CD8-positive, alpha-beta memory T cell (primary cell): ENCODE results near the gene DNAH2. TPM values are rescaled to one million over a fixed set of nuclear protein-coding genes. Genes with fewer than 3 reads are reported as not detected.

Experiments used
- CTCF ChIA-PET: fragments of 350-600 bp; sonication (Branson Sonifier 250); formaldehyde crosslinking; loops from one replicate; lab custom pipeline; 2021; ENCODE audit warnings: antibody characterized with exemption; lab: Charles Lee
- POLR2A ChIA-PET: fragments of 350-600 bp; sonication (Branson Sonifier 250); formaldehyde crosslinking; loops from one replicate; lab custom pipeline; 2021; ENCODE audit warnings: antibody characterized with exemption; lab: Charles Lee
- DNase-seq, 5 donors: peaks; one replicate each; pipeline versions ENCODE4 v3.0.0 to v3.0.0-alpha.2; 2020 to 2022; ENCODE audit warnings: mixed read lengths in 1 of 5
- H3K27ac ChIP-seq: one replicate; pipeline ENCODE4 v1.7.0; 2013; ENCODE audit warnings: low read depth, mild to moderate bottlenecking, low read length, moderate library complexity
- H3K27me3 ChIP-seq: 2 replicates; pipeline ENCODE4 v1.7.0; 2013; ENCODE audit warnings: low read length, mild to moderate bottlenecking; ENCODE audit not compliant: insufficient read depth, poor library complexity, severe bottlenecking
- H3K36me3 ChIP-seq: 2 replicates; pipeline ENCODE4 v1.7.0; 2013; ENCODE audit warnings: mild to moderate bottlenecking, low read length, moderate library complexity; ENCODE audit not compliant: insufficient read depth
- H3K4me1 ChIP-seq: 2 replicates; pipeline ENCODE4 v1.7.0; 2013; ENCODE audit warnings: mild to moderate bottlenecking, low read length, moderate library complexity; ENCODE audit not compliant: insufficient read depth
- H3K4me3 ChIP-seq: 2 replicates; pipeline ENCODE4 v1.7.0; 2013; ENCODE audit warnings: mild to moderate bottlenecking, low read length
- H3K9me3 ChIP-seq: 2 replicates; pipeline ENCODE4 v1.7.0; 2013; ENCODE audit warnings: mild to moderate bottlenecking, low read length
- H3K27ac Mint-ChIP-seq, 8 donors: one replicate each; pipeline ENCODE4 v1.8.0; 2020 to 2021; ENCODE audit warnings: mixed read lengths in 8 of 8, mild to moderate bottlenecking in 6 of 8, inconsistent platforms in 3 of 8, moderate library complexity in 3 of 8
- H3K27me3 Mint-ChIP-seq, 2 donors: one replicate each; pipeline ENCODE4 v1.8.0; 2020 to 2021; ENCODE audit warnings: mixed read lengths in 2 of 2, mild to moderate bottlenecking in 1 of 2, moderate library complexity in 1 of 2
- H3K36me3 Mint-ChIP-seq, 3 donors: one replicate each; pipeline ENCODE4 v1.8.0; 2020 to 2021; ENCODE audit warnings: mixed read lengths in 3 of 3, inconsistent platforms in 1 of 3, mild to moderate bottlenecking in 1 of 3
- H3K4me1 Mint-ChIP-seq, 3 donors: one replicate each; pipeline ENCODE4 v1.8.0; 2020 to 2021; ENCODE audit warnings: mixed read lengths in 3 of 3, inconsistent platforms in 1 of 3, mild to moderate bottlenecking in 1 of 3
- H3K4me3 Mint-ChIP-seq, 7 donors: one replicate each; pipeline ENCODE4 v1.8.0; 2020 to 2021; ENCODE audit warnings: mixed read lengths in 7 of 7, mild to moderate bottlenecking in 6 of 7, moderate library complexity in 4 of 7, inconsistent platforms in 2 of 7
- H3K9me3 Mint-ChIP-seq, 5 donors: one replicate each; pipeline ENCODE4 v1.8.0; 2020 to 2022; ENCODE audit warnings: mixed read lengths in 5 of 5, mild to moderate bottlenecking in 3 of 5, moderate library complexity in 2 of 5, inconsistent platforms in 1 of 5
- polyA plus RNA-seq: library from polyadenylated mRNA; unstranded; fragments of 300-500 nt; fragmentation: Illumina TruSeq; gene quantifications from one replicate; pipeline ENCODE4 v1.2.3, GENCODE V29; 2021
- total RNA-seq, 2 experiments: library from RNA; stranded (reverse); gene quantifications; one replicate each; pipeline ENCODE4 v1.2.3, GENCODE V29; 2021

Gene DNAH2
- total and polyA plus RNA-seq, 3 experiments from 2014 or later = not detected

DNA sequence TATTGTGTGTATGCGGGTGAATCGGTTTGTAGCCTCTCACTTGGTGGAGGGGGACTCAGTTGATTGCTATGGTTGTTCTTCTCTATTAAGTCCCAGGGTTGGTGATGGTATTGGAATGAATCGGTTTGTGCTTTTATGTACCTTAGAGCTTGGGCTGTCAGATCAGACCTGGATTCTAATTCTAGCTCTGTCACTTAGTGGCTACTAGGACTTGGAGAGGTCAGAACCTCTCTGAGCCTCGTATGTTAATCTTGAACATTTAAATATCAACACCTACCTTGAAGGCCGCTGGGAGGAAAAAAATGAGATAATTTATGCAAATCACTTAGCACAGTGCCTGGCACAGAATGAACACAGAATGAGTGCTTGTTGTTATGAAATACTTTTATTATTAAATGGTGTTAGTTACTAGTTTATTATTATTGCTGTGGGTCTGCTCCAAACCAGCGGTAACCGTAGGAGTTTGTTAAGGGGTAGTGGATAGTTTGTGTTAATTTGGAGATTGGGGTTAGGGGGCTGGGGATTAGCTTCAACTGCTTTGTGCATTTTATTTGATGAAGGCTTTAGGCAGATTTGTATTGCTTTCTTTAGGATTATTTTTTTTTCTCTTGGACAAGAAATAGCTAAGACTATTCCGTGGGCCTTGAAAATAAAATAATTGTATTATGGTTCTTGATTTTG, 120.0 kb downstream of the DNAH2 start:
- CTCF ChIA-PET = interaction anchor here (1.3 to 7.1 kb wide), 2 partner anchors 13 to 154 kb away, joined by 3 to 69 read pairs; no protein-coding TSS in a partner anchor
- peak overlapping the region; percentile 97 to 100 (median 99) for H3K27ac Mint-ChIP-seq
- POLR2A ChIA-PET = interaction anchor here (0.6 to 5.2 kb wide), 6 partner anchors 6 to 606 kb away, joined by 3 to 46 read pairs (median 6); partner anchors contain the start of genes CYB5D1, NAA38, RNF227 and TMEM88
- peak overlapping the region; percentile 98 for H3K27ac ChIP-seq
- peaks cover 0 to 9% (median 0%) of the 10 kb centered on the region in 5 donors for H3K9me3 Mint-ChIP-seq
- H3K4me1 ChIP-seq = peaks cover 56% of the 10 kb centered on the region
- H3K36me3 Mint-ChIP-seq = peaks cover 0 to 40% (median 0%) of the 10 kb centered on the region in 3 donors
- no peaks in the 10 kb centered on the region for H3K27me3 ChIP-seq
- peaks cover 0 to 15% of the 10 kb centered on the region in 2 donors for H3K27me3 Mint-ChIP-seq
- H3K4me1 Mint-ChIP-seq = peaks cover 63 to 74% (median 69%) of the 10 kb centered on the region in 3 donors
- no peaks in the 10 kb centered on the region for H3K36me3 ChIP-seq
- peak in 1 of 5 donors; percentile 27 for DNase-seq
- H3K4me3 Mint-ChIP-seq = peak overlapping the region; percentile 87 to 100 (median 95)
- peak overlapping the region; percentile 86 for H3K4me3 ChIP-seq
- no peaks in the 10 kb centered on the region for H3K9me3 ChIP-seq

DNA sequence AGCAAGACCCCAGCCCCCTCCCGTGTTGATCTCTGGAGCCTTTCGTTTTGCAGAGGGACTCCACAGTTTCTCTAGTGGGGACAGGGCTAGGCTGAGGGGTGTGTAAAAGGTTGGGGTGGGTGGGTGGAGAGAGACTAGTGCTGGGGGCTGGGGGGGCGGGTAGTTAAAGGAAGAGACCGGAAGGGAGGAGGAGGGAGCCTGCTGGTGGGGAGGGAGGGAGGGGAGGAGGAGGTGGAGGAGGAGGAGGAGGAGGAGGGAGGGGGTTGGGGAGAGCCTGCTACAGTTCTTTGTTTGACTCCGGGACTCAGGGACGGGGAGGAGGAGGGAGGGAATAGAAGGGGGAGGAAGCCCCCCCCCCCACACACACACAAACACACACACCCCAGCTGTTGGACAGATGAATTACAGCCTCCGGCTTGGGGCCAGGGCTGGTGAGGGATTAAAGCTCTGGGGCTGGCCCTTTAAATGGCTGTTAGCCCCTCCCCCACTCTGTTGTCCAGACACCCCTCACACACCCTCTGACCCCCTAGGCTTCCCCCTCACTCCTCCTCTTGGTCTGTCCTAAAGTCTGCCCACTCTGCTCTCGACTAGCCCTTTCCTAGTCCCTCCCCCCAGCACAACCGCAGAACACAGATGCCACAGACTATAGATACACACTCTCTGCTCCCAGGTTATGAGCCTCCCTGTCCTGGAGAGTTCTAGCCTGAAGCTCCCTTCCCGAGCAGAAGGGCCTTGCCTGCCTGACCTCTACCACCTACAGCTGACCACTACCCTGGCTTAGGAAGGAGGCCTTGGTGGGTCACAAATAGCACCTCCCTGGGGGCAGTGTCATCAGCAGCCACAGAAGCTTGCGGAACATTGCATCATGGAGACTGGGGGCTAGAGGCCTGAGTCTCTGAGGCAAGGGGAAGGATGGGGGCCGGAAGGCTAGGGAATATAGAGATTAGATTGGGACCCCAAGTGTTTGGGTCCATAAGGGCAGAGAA, 120.8 kb downstream of the DNAH2 start:
- Histone ChIP-seq H3K9me3 (no peaks in the 10 kb centered on the region), H3K27ac (peak overlapping the region; percentile 98), H3K4me3 (peak overlapping the region; percentile 2), H3K27me3 (no peaks in the 10 kb centered on the region), H3K36me3 (no peaks in the 10 kb centered on the region), H3K4me1 (peaks cover 54% of the 10 kb centered on the region)
- Mint-ChIP-seq H3K27me3 (peaks cover 0 to 19% of the 10 kb centered on the region in 2 donors), H3K4me1 (peaks cover 65 to 74% (median 71%) of the 10 kb centered on the region in 3 donors), H3K27ac (peak overlapping the region; percentile 99 to 100 (median 99)), H3K4me3 (peak overlapping the region; percentile 87 to 100 (median 95)), H3K9me3 (peaks cover 0 to 10% (median 0%) of the 10 kb centered on the region in 5 donors), H3K36me3 (peaks cover 0 to 47% (median 0%) of the 10 kb centered on the region in 3 donors)
- POLR2A ChIA-PET = interaction anchor here (0.6 to 5.2 kb wide), 4 partner anchors 18 to 78 kb away, joined by 3 to 46 read pairs (median 4); partner anchors contain the start of genes CYB5D1, NAA38, RNF227 and TMEM88
- DNase-seq = peak in 1 of 5 donors; percentile 44
- CTCF ChIA-PET = interaction anchor here (1.4 to 7.1 kb wide), 2 partner anchors 12 to 13 kb away, joined by 4 to 69 read pairs; no protein-coding TSS in a partner anchor

DNA sequence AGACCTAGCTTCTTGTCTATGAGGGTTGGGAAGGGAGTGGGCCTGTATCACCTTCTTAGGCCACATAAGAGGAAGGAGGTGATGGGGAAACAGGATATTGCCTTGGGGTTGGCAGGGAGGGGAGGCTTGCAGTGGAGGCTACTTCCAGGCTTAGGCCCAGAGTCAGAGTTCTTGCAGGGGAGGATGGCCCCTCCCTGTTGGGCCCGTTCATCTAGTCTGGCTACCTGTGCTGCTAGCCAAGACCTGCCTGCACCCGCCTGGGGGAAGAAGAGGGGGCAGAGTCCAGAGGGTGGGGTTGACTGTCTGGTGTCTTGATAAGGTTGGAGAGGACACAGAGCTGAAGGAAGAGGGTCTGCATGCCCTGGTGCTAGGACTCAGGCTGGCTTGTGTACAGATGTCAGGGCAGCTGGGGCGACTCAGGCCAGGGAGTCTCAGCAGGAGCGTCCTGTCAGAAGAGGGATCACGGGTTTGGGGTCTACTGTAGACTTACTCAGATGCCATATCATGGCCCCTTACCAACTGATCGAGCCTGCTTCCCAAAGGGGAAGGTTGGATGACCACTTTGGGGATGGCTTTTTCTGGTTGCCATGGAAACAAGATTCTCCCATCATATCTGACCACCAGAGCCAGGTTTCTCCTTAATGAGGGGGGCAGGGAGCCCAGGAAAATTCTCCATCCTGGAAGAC, 121.8 kb downstream of the DNAH2 start:
- POLR2A ChIA-PET = interaction anchor here (5.2 kb wide), 1 partner anchor 17 kb away, joined by 46 read pairs; the partner anchor contains the start of genes CYB5D1, NAA38 and TMEM88

DNA sequence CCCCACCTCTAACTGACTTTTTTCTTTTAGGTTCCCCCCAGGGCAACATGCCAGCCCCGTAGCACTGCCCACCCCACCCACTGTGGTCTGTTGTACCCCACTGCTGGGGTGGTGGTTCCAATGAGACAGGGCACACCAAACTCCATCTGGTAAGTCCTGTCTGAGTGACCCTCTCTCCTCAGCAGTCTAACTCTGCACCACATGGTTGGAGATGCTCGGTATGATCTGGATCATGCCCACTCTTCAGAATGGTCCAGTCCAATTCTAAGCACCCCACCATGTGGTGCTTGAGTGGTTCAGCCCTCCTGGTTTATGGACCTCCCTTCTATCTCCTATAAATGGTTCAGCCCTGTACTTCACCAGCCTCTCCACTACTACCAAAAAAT, 122.3 kb downstream of the DNAH2 start:
- peaks cover 0 to 22% of the 10 kb centered on the region in 2 donors for H3K27me3 Mint-ChIP-seq
- CTCF ChIA-PET = interaction anchor here (1.4 to 1.5 kb wide), 3 partner anchors 11 to 150 kb away, joined by 3 to 5 read pairs (median 4); no protein-coding TSS in a partner anchor

More for the DNA sequence above, 121.8 kb downstream of the DNAH2 start:
- Mint-ChIP-seq H3K27ac (peak overlapping the region; percentile 97 to 100 (median 99)), H3K36me3 (peaks cover 0 to 54% (median 0%) of the 10 kb centered on the region in 3 donors), H3K4me1 (peaks cover 68 to 74% (median 72%) of the 10 kb centered on the region in 3 donors), H3K9me3 (peaks cover 0 to 10% (median 0%) of the 10 kb centered on the region in 5 donors), H3K27me3 (peaks cover 0 to 22% of the 10 kb centered on the region in 2 donors), H3K4me3 (peak overlapping the region in 5 of 7 donors; percentile 29 to 67 (median 42))
- peaks cover 54% of the 10 kb centered on the region for H3K4me1 ChIP-seq
- H3K36me3 ChIP-seq = no peaks in the 10 kb centered on the region
- no peaks in the 10 kb centered on the region for H3K9me3 ChIP-seq
- CTCF ChIA-PET = interaction anchor here (1.4 to 1.5 kb wide), 2 partner anchors 12 to 151 kb away, joined by 4 to 5 read pairs; no protein-coding TSS in a partner anchor
- peak overlapping the region; percentile 6 for H3K27ac ChIP-seq
- DNase-seq = peak in 1 of 5 donors; percentile 36
- H3K4me3 ChIP-seq = peak overlapping the region; percentile 2
- H3K27me3 ChIP-seq = no peaks in the 10 kb centered on the region

DNA sequence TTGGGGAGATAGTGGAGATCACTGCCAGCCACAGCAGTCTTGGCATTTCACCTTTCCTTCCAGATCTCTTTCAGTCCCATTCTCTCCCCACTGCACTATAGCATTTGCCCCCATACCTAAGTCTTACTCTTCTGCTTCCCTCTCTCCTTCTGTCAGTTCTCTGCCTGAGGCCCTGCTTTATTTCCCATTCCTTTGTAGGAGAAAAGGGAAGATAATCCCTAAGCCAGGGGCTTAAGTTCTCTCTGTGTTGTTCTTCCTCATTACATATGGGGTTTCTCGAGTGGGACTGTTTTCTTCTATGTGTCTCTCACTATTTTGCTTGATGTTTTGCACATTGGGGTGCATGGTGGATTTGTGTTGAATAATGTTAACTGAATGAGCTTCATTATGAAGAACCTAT, 122.9 kb downstream of the DNAH2 start:
- ChIA-PET POLR2A (interaction anchor here (1.4 kb wide), 1 partner anchor 17 kb away, joined by 4 read pairs; the partner anchor contains the start of gene NAA38), CTCF (interaction anchor here (0.9 to 1.7 kb wide), 5 partner anchors 11 to 150 kb away, joined by 3 to 6 read pairs (median 4); partner anchors contain the start of gene NAA38)
- Histone ChIP-seq H3K27ac (peak overlapping the region; percentile 99), H3K36me3 (no peaks in the 10 kb centered on the region), H3K9me3 (no peaks in the 10 kb centered on the region), H3K27me3 (no peaks in the 10 kb centered on the region), H3K4me1 (peaks cover 64% of the 10 kb centered on the region), H3K4me3 (no peak overlapping the region)
- H3K4me1 Mint-ChIP-seq = peaks cover 70 to 79% (median 74%) of the 10 kb centered on the region in 3 donors
- H3K9me3 Mint-ChIP-seq = peaks cover 0 to 5% (median 0%) of the 10 kb centered on the region in 5 donors
- H3K27ac Mint-ChIP-seq = peak overlapping the region; percentile 97 to 100 (median 99)
- peaks cover 0 to 18% of the 10 kb centered on the region in 2 donors for H3K27me3 Mint-ChIP-seq
- peak in 1 of 5 donors; percentile 17 for DNase-seq
- H3K4me3 Mint-ChIP-seq = peak overlapping the region; percentile 44 to 97 (median 87)
- H3K36me3 Mint-ChIP-seq = peaks cover 0 to 52% (median 0%) of the 10 kb centered on the region in 3 donors

More for the DNA sequence above, 122.3 kb downstream of the DNAH2 start:
- Mint-ChIP-seq H3K27ac (peak overlapping the region; percentile 97 to 100 (median 99)), H3K4me3 (peak overlapping the region in 5 of 7 donors; percentile 4 to 97 (median 67)), H3K4me1 (peaks cover 68 to 78% (median 74%) of the 10 kb centered on the region in 3 donors), H3K36me3 (peaks cover 0 to 55% (median 0%) of the 10 kb centered on the region in 3 donors), H3K9me3 (peaks cover 0 to 10% (median 0%) of the 10 kb centered on the region in 5 donors)
- H3K4me3 ChIP-seq = no peak overlapping the region
- H3K9me3 ChIP-seq = no peaks in the 10 kb centered on the region
- H3K4me1 ChIP-seq = peaks cover 59% of the 10 kb centered on the region
- POLR2A ChIA-PET = no interaction called here
- H3K36me3 ChIP-seq = no peaks in the 10 kb centered on the region
- no peaks in the 10 kb centered on the region for H3K27me3 ChIP-seq
- no peak overlapping the region for H3K27ac ChIP-seq
- DNase-seq = peak in 1 of 5 donors; percentile 48

DNA sequence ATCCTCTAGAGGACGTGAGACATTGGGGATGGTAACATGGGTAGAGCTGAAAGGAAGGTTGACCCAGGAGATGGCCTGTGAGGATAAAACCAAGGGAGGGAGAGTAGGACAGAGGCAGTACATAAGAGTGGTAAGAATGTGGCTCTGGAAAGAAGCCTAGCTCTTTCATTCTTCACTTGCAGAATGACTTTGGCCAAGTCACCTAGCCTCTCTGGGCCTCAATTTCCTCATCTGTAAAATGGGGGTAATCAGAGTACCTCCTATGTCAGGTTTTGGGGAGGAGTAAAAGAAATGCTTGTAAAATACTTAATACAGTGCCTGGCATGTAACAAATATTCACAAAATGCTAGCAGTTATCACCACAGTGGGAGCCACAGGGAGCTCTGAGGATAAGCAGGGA, 123.3 kb downstream of the DNAH2 start:
- ChIA-PET CTCF (interaction anchor here (0.9 to 1.7 kb wide), 5 partner anchors 11 to 149 kb away, joined by 3 to 6 read pairs (median 4); partner anchors contain the start of gene NAA38), POLR2A (interaction anchor here (1.4 kb wide), 1 partner anchor 16 kb away, joined by 4 read pairs; the partner anchor contains the start of gene NAA38)
- Histone ChIP-seq H3K27me3 (no peaks in the 10 kb centered on the region), H3K27ac (peak overlapping the region; percentile 99), H3K4me3 (peak overlapping the region; percentile 92), H3K36me3 (no peaks in the 10 kb centered on the region), H3K4me1 (peaks cover 67% of the 10 kb centered on the region), H3K9me3 (no peaks in the 10 kb centered on the region)
- DNase-seq = no peak
- H3K27ac Mint-ChIP-seq = peak overlapping the region; percentile 97 to 100 (median 99)
- peaks cover 0 to 5% (median 0%) of the 10 kb centered on the region in 5 donors for H3K9me3 Mint-ChIP-seq
- peak overlapping the region; percentile 74 to 99 (median 97) for H3K4me3 Mint-ChIP-seq
- peaks cover 0 to 55% (median 0%) of the 10 kb centered on the region in 3 donors for H3K36me3 Mint-ChIP-seq
- peaks cover 73 to 82% (median 77%) of the 10 kb centered on the region in 3 donors for H3K4me1 Mint-ChIP-seq
- peaks cover 0 to 18% of the 10 kb centered on the region in 2 donors for H3K27me3 Mint-ChIP-seq
